GM13977 (cell line): ENCODE data around the gene ZBED2.

ENCODE experiments used
- DNase-seq: peaks from one replicate; pipeline ENCODE4 v3.0.0; 2012; ENCODE audit warnings: low spot score
- CTCF ChIP-seq: IDR thresholded peaks from 2 replicates; pipeline ENCODE4 v1.5.1; 2012; ENCODE audit warnings: mild to moderate bottlenecking, control low read depth; ENCODE audit not compliant: insufficient read depth; ENCODE audit errors: extremely low read depth, missing control alignments
- in situ Hi-C: fragments of 300-500 bp; cut with MboI; formaldehyde crosslinking; loops from one replicate; pipeline ENCODE4 v1.12.0; 2022; ENCODE audit warnings: low sequenced_read_pairs, low pct_unique_long_range_greater_than_20kb, mixed read lengths, inconsistent platforms; ENCODE audit not compliant: unreplicated experiment

Gene ZBED2

GRCh38 chr3:111605018-111605417 lies 9.9 kb upstream of the ZBED2 start:
- in situ Hi-C loops, result no loop called here
- DNase-seq, result no peak
- no peak for TF ChIP-seq CTCF

GRCh38 chr3:111604119-111604518 lies 9.0 kb upstream of the ZBED2 start:
- in situ Hi-C loops, result no loop called here
- no peak for DNase-seq
- no peak for TF ChIP-seq CTCF

DNA sequence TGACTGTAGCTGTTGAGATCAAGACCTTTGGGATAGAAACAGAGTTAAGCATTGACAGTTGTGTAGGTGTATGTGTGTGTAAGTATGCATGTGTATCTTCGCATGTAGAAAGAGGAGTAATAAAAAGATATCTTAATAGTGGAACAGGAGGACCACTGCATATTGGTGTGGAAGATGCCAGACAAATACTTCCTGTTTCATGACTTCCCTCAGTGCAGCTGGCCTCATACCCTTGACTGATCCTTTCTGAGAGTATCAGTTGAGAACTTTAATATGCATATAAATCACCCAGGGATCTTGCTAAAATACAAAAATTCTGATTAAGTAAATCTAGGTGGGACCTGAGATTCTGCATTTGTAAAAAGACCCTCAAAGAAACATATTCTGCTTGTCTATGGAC lies 8.5 kb upstream of the ZBED2 start:
- TF ChIP-seq CTCF, result no peak
- in situ Hi-C loops, result no loop called here
- no peak for DNase-seq

GRCh38 chr3:111601810-111602209 lies 6.7 kb upstream of the ZBED2 start:
- in situ Hi-C loops, result no loop called here
- no peak for DNase-seq
- no peak for TF ChIP-seq CTCF

GRCh38 chr3:111598552-111598951 lies 3.4 kb upstream of the ZBED2 start:
- TF ChIP-seq CTCF, result no peak
- in situ Hi-C loops, result no loop called here
- no peak for DNase-seq

GRCh38 chr3:111598139-111598538 lies 3.0 kb upstream of the ZBED2 start:
- TF ChIP-seq CTCF, result no peak
- in situ Hi-C loops, result no loop called here
- DNase-seq, result no peak

- in situ Hi-C loops, result no loop called here
- DNase-seq, result no peak
- TF ChIP-seq CTCF, result no peak
These were observed 1.2 kb upstream of the ZBED2 start for GRCh38 chr3:111596328-111596727.
